OCI-LY7 (cell line): ENCODE results near the gene C1orf21. TPM values are rescaled to one million over a fixed set of nuclear protein-coding genes. Genes with fewer than 3 reads are reported as not detected.

Source experiments
- BruUV-seq: library from RNA; stranded (reverse); fragments of 400-500 nt; replicated peaks from 2 replicates; lab custom pipeline; 2021; lab: Mats Ljungman, UMichigan
- CTCF ChIA-PET: fragments of 300-600 bp; sonication (Branson Sonifier 250); formaldehyde crosslinking; loops from one replicate; lab custom pipeline; 2022; ENCODE audit warnings: antibody characterized with exemption; ENCODE audit not compliant: unreplicated experiment; lab: Charles Lee
- POLR2A ChIA-PET: fragments of 300-600 bp; sonication (Branson Sonifier 250); formaldehyde crosslinking; loops from one replicate; lab custom pipeline; 2022; ENCODE audit warnings: antibody characterized with exemption; lab: Charles Lee
- DNase-seq: peaks from one replicate; pipeline ENCODE4 v3.0.0-alpha.2; 2015; ENCODE audit warnings: low spot score
- H2AFZ ChIP-seq: fragments of 200-600 bp; sonication (generic), shearing (Covaris generic); 2 replicates; pipeline ENCODE4 v1.6.1; 2014; ENCODE audit warnings: mild to moderate bottlenecking, antibody characterized with exemption, low read length, moderate library complexity
- H3K27ac ChIP-seq: fragments of 200-600 bp; sonication (generic); 2 replicates; pipeline ENCODE4 v1.5.1; 2014; ENCODE audit warnings: mixed run types, low read depth, mild to moderate bottlenecking, moderate library complexity, low read length, inconsistent platforms; ENCODE audit not compliant: poor library complexity, severe bottlenecking
- H3K36me3 ChIP-seq: fragments of 200-600 bp; sonication (generic); 2 replicates; pipeline ENCODE4 v1.6.1; 2014; ENCODE audit warnings: mild to moderate bottlenecking, antibody characterized with exemption, low read length, moderate library complexity, mixed read lengths; ENCODE audit not compliant: insufficient read depth
- H3K4me1 ChIP-seq: fragments of 200-600 bp; sonication (generic); 2 replicates; pipeline ENCODE4 v1.5.1; 2014; ENCODE audit warnings: mild to moderate bottlenecking, low read length; ENCODE audit not compliant: insufficient read depth, poor library complexity, severe bottlenecking
- H3K4me2 ChIP-seq: fragments of 200-600 bp; sonication (generic); 2 replicates; pipeline ENCODE4 v1.6.1; 2014; ENCODE audit warnings: mild to moderate bottlenecking, low read length
- H3K4me3 ChIP-seq: fragments of 200-600 bp; sonication (generic); 2 replicates; pipeline ENCODE4 v1.5.1; 2014; ENCODE audit warnings: mild to moderate bottlenecking, low read depth, low read length; ENCODE audit not compliant: poor library complexity, severe bottlenecking
- H3K79me2 ChIP-seq: fragments of 200-600 bp; sonication (generic); 2 replicates; pipeline ENCODE4 v1.6.1; 2016; ENCODE audit warnings: low read depth, mild to moderate bottlenecking, low read length, moderate library complexity, mixed read lengths; ENCODE audit not compliant: insufficient read depth
- H3K9me2 ChIP-seq: fragments of 200-600 bp; sonication (generic); 2 replicates; pipeline ENCODE4 v1.6.1; 2016; ENCODE audit warnings: mild to moderate bottlenecking, low read length, mixed read lengths; ENCODE audit not compliant: insufficient read depth
- H3K9me3 ChIP-seq: fragments of 200-600 bp; sonication (generic); 2 replicates; pipeline ENCODE4 v1.6.1; 2014; ENCODE audit warnings: mild to moderate bottlenecking, mixed run types, low read length, mixed read lengths
- H4K20me1 ChIP-seq: fragments of 200-600 bp; sonication (generic); 2 replicates; pipeline ENCODE4 v1.6.1; 2014; ENCODE audit warnings: mild to moderate bottlenecking, antibody characterized with exemption, low read length, moderate library complexity, mixed read lengths; ENCODE audit not compliant: insufficient read depth
- EZH2phosphoT487 ChIP-seq: fragments of 200-600 bp; sonication (generic); IDR thresholded peaks from 2 replicates; pipeline ENCODE4 v1.6.1; 2018; ENCODE audit warnings: low read depth, borderline replicate concordance, mild to moderate bottlenecking, mixed run types, antibody characterized with exemption, low read length, moderate library complexity, mixed read lengths
- intact Hi-C: fragments of 100-400 bp; cut with micrococcal nuclease; formaldehyde crosslinking; loops from one replicate; pipeline ENCODE4 v1.10.0; 2022; ENCODE audit not compliant: unreplicated experiment
- total RNA-seq, 2 experiments: library from RNA; depleted of rRNA in 1 of 2; stranded (reverse); fragments of >200 nt in 1 of 2; shearing (Covaris generic) in 1 of 2; gene quantifications; 2 replicates each; pipeline ENCODE4 v1.2.3, GENCODE V29; 2014 to 2022
- TF ChIP-seq, protein P1 (sequence below): fragments of 200-600 bp; sonication (generic); conservative IDR thresholded peaks from 2 replicates; pipeline ENCODE4 v1.5.1; 2014; ENCODE audit warnings: mild to moderate bottlenecking, antibody characterized with exemption, low read length, moderate library complexity, mixed read lengths

C1orf21 gene
- total RNA-seq, 2 experiments from 2014 or later, result not detected

DNA sequence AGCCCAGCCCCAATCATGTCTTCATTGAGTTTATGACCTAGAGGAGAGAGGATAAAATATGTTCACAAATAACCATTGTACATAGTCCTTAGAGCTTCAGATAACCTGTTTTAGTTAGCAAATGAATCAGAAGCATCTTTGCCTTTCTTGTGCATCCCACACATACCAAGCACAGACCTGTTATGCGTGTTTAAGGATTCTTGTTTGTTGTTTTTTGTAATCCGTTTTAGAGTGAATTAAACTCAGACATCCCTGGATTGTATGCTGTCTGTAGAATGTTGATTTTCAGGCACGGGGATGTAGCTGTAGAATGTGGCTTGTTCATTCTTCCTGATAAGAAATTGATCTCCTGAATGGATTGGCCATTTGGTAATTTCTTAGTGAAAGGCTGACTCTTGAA is 232.0 kb downstream of the C1orf21 start:
- Histone ChIP-seq H3K9me2 (no peaks in the 10 kb centered on the region), H4K20me1 (no peaks in the 10 kb centered on the region), H3K4me1 (no peaks in the 10 kb centered on the region), H3K4me3 (no peak overlapping the region), H3K27ac (no peak overlapping the region), H3K36me3 (no peaks in the 10 kb centered on the region), H3K79me2 (no peaks in the 10 kb centered on the region), H2AFZ (no peak overlapping the region), H3K4me2 (no peak overlapping the region), H3K9me3 (no peaks in the 10 kb centered on the region)
- POLR2A ChIA-PET, result interaction anchor here (0.7 kb wide), 1 partner anchor 880 kb away, joined by 4 read pairs; no protein-coding TSS in a partner anchor
- TF ChIP-seq, protein P1, sequence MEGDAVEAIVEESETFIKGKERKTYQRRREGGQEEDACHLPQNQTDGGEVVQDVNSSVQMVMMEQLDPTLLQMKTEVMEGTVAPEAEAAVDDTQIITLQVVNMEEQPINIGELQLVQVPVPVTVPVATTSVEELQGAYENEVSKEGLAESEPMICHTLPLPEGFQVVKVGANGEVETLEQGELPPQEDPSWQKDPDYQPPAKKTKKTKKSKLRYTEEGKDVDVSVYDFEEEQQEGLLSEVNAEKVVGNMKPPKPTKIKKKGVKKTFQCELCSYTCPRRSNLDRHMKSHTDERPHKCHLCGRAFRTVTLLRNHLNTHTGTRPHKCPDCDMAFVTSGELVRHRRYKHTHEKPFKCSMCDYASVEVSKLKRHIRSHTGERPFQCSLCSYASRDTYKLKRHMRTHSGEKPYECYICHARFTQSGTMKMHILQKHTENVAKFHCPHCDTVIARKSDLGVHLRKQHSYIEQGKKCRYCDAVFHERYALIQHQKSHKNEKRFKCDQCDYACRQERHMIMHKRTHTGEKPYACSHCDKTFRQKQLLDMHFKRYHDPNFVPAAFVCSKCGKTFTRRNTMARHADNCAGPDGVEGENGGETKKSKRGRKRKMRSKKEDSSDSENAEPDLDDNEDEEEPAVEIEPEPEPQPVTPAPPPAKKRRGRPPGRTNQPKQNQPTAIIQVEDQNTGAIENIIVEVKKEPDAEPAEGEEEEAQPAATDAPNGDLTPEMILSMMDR, result no peak
- TF ChIP-seq EZH2phosphoT487, result no peak
- no TSS peak for BruUV-seq
- no peak for DNase-seq
- CTCF ChIA-PET, result no interaction called here
- intact Hi-C loops, result no loop called here

DNA sequence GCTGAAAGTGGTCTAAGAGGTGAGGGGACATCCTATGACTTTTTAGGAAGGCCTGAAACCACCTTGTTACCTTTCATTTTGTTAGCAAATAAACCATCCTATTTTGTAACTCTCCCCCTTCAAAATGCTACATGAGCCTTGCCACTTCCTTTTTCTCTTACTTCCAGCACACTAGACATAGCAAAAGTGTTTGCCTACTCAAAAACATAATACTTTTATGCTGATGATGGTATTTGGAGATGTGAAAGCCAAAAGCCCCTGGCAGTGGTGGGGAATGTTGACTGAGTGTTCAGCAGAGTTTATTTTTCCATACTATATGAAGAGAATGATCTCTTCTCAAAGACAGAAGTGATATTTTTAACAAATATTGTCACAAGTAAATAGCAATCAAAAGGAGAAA is 233.6 kb downstream of the C1orf21 start:
- no TSS peak for BruUV-seq
- Histone ChIP-seq H3K4me2 (no peak overlapping the region), H3K27ac (no peak overlapping the region), H3K36me3 (no peaks in the 10 kb centered on the region), H3K9me2 (no peaks in the 10 kb centered on the region), H2AFZ (no peak overlapping the region), H3K9me3 (no peaks in the 10 kb centered on the region), H3K79me2 (no peaks in the 10 kb centered on the region), H3K4me3 (no peak overlapping the region), H4K20me1 (no peaks in the 10 kb centered on the region), H3K4me1 (no peaks in the 10 kb centered on the region)
- DNase-seq, result no peak
- intact Hi-C loops, result no loop called here
- POLR2A ChIA-PET, result no interaction called here
- no peak for TF ChIP-seq EZH2phosphoT487
- TF ChIP-seq, protein P1, result no peak
- CTCF ChIA-PET, result no interaction called here

GRCh38 chr1:184621260-184621659 is 234.4 kb downstream of the C1orf21 start:
- H3K4me2 ChIP-seq, result no peak overlapping the region
- no TSS peak for BruUV-seq
- no peak overlapping the region for H3K4me3 ChIP-seq
- ChIA-PET CTCF (no interaction called here), POLR2A (no interaction called here)
- no peak overlapping the region for H3K27ac ChIP-seq
- no peaks in the 10 kb centered on the region for H3K4me1 ChIP-seq
- no peak for DNase-seq
- H3K79me2 ChIP-seq, result no peaks in the 10 kb centered on the region
- H3K9me3 ChIP-seq, result no peaks in the 10 kb centered on the region
- H4K20me1 ChIP-seq, result no peaks in the 10 kb centered on the region
- intact Hi-C loops, result no loop called here
- no peak overlapping the region for H2AFZ ChIP-seq
- no peaks in the 10 kb centered on the region for H3K9me2 ChIP-seq
- TF ChIP-seq, protein P1, result no peak
- no peak for TF ChIP-seq EZH2phosphoT487
- no peaks in the 10 kb centered on the region for H3K36me3 ChIP-seq
